Activated CD8-positive, alpha-beta T cell treated with anti-CD3 and anti-CD28 coated beads for 36 hours (primary cell): ENCODE data around the gene PEPD. TPM values are rescaled to one million over a fixed set of nuclear protein-coding genes. Genes with fewer than 3 reads are reported as not detected.

Experiments used
- ATAC-seq: fragments of 200-7000 bp; cut with Tn5 transposase; one replicate; pipeline ENCODE4 v1.10.0; 2021; ENCODE audit warnings: mild to moderate bottlenecking, moderate library complexity
- CTCF ChIA-PET: fragments of 350-600 bp; sonication (Branson Sonifier 250); formaldehyde crosslinking; loops from one replicate; lab custom pipeline; 2021; ENCODE audit warnings: antibody characterized with exemption; lab: Charles Lee
- POLR2A ChIA-PET: fragments of 350-600 bp; sonication (Branson Sonifier 250); formaldehyde crosslinking; loops from one replicate; lab custom pipeline; 2021; ENCODE audit warnings: antibody characterized with exemption; lab: Charles Lee
- DNase-seq: peaks from one replicate; pipeline ENCODE4 v3.0.0-alpha.2; 2020
- H3K27ac Mint-ChIP-seq: one replicate; pipeline ENCODE4 v1.8.0; 2021; ENCODE audit warnings: mild to moderate bottlenecking, mixed read lengths
- H3K27me3 Mint-ChIP-seq: one replicate; pipeline ENCODE4 v1.8.0; 2021; ENCODE audit warnings: mixed read lengths
- H3K36me3 Mint-ChIP-seq: one replicate; pipeline ENCODE4 v1.8.0; 2021; ENCODE audit warnings: low read depth, mixed read lengths
- H3K4me1 Mint-ChIP-seq: one replicate; pipeline ENCODE4 v1.8.0; 2021; ENCODE audit warnings: low read depth, mixed read lengths
- H3K4me3 Mint-ChIP-seq: one replicate; pipeline ENCODE4 v1.8.0; 2021; ENCODE audit warnings: mild to moderate bottlenecking, moderate library complexity, mixed read lengths
- H3K9me3 Mint-ChIP-seq: one replicate; pipeline ENCODE4 v1.8.0; 2021; ENCODE audit warnings: mixed read lengths
- intact Hi-C: fragments of 100-400 bp; cut with micrococcal nuclease; formaldehyde crosslinking; loops from one replicate; pipeline ENCODE4 v1.10.0; 2022
- total RNA-seq, 2 experiments: library from RNA; stranded (reverse); gene quantifications; one replicate each; pipeline ENCODE4 v1.2.3, GENCODE V29; 2021
- TF ChIP-seq, protein P1 (sequence below): fragments of 200-600 bp; IDR thresholded peaks from one replicate; pipeline ENCODE4 v1.8.0; 2022; ENCODE audit warnings: antibody characterized with exemption, mild to moderate bottlenecking

The PEPD gene
- total RNA-seq, 2 experiments from 2014 or later = 32.6 to 34.6 TPM

DNA sequence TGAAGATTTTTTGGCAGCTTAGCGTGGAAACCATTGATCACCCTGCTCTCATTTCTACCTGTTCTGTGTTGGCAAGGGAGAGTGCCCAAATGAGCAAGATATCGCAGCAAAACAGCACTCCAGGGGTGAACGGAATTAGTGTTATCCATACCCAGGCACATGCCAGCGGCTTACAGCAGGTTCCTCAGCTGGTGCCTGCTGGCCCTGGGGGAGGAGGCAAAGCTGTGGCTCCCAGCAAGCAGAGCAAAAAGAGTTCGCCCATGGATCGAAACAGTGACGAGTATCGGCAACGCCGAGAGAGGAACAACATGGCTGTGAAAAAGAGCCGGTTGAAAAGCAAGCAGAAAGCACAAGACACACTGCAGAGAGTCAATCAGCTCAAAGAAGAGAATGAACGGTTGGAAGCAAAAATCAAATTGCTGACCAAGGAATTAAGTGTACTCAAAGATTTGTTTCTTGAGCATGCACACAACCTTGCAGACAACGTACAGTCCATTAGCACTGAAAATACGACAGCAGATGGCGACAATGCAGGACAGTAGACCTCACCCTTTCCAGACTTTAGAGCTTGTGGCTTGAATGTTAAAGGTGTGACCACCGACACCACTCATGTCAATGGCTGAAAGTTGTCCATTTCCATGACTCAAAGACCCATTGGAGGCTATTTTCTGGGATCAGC lies 142.3 kb downstream of the PEPD start:
- Mint-ChIP-seq H3K27ac (no peak overlapping the region), H3K9me3 (no peaks in the 10 kb centered on the region), H3K36me3 (peaks cover 46% of the 10 kb centered on the region), H3K4me1 (peaks cover 57% of the 10 kb centered on the region), H3K27me3 (no peaks in the 10 kb centered on the region), H3K4me3 (no peak overlapping the region)
- intact Hi-C loops = no loop called here
- ATAC-seq = no peak
- ChIA-PET POLR2A (interaction anchor here (0.6 to 1.2 kb wide), 2 partner anchors 67 to 137 kb away, joined by 3 read pairs; no protein-coding TSS in a partner anchor), CTCF (interaction anchor here (0.8 to 1.0 kb wide), 2 partner anchors 144 to 195 kb away, joined by 3 read pairs; no protein-coding TSS in a partner anchor)
- TF ChIP-seq, protein P1, sequence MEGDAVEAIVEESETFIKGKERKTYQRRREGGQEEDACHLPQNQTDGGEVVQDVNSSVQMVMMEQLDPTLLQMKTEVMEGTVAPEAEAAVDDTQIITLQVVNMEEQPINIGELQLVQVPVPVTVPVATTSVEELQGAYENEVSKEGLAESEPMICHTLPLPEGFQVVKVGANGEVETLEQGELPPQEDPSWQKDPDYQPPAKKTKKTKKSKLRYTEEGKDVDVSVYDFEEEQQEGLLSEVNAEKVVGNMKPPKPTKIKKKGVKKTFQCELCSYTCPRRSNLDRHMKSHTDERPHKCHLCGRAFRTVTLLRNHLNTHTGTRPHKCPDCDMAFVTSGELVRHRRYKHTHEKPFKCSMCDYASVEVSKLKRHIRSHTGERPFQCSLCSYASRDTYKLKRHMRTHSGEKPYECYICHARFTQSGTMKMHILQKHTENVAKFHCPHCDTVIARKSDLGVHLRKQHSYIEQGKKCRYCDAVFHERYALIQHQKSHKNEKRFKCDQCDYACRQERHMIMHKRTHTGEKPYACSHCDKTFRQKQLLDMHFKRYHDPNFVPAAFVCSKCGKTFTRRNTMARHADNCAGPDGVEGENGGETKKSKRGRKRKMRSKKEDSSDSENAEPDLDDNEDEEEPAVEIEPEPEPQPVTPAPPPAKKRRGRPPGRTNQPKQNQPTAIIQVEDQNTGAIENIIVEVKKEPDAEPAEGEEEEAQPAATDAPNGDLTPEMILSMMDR = no peak
- no peak for DNase-seq

DNA sequence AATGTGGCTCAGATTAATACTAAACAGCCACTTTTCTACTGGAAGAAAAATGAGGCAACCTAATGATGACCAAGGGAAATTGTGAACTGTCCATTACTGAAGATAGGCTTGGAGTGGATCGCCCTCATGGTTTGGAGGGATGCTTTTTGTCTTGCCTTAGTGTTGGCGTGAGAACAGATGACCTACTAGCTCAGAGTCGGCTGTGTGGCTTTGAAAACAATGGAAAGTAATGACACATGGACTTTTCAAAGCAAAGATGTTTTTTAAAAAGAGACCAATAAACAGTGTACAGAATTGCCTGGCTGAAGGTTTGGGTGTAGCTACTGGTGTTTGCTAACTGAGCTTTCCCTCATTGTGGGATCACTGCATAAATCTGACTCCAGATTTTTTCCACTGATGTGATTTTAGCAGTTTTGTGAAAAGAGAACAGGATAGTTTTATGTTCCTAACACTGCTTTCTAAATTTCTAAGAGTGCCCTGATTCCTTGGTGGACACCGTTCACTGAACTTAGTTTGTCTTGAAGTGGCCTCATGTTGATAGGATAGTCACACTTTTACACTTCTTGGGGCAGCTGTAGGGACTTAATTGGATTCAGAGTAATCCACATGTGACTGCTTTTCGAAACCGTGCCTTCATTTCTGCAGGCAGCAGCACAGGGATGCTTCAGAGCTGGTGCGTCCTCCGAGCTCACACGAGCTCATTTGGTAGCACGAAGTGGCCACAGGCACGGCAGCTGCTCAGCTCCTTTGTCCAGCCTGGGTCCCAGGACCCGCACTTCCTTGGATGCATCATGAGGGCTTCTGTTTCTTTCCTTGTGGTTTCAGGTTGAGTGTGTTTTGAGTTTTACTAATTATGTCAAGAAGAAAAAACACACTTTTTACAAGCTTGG lies 143.8 kb downstream of the PEPD start:
- intact Hi-C loops = no loop called here
- Mint-ChIP-seq H3K4me1 (peaks cover 60% of the 10 kb centered on the region), H3K36me3 (peaks cover 47% of the 10 kb centered on the region), H3K4me3 (no peak overlapping the region), H3K27ac (no peak overlapping the region), H3K27me3 (no peaks in the 10 kb centered on the region), H3K9me3 (no peaks in the 10 kb centered on the region)
- TF ChIP-seq, protein P1 = no peak
- CTCF ChIA-PET = interaction anchor here (1.1 to 1.5 kb wide), 4 partner anchors 28 to 400 kb away, joined by 3 to 7 read pairs (median 3); no protein-coding TSS in a partner anchor
- POLR2A ChIA-PET = interaction anchor here (1.0 to 2.2 kb wide), 4 partner anchors 10 to 167 kb away, joined by 3 to 5 read pairs (median 4); no protein-coding TSS in a partner anchor
- no peak for ATAC-seq
- no peak for DNase-seq

- POLR2A ChIA-PET = interaction anchor here (0.9 to 2.2 kb wide), 5 partner anchors 9 to 96 kb away, joined by 3 to 5 read pairs (median 4); no protein-coding TSS in a partner anchor
- H3K36me3 Mint-ChIP-seq = peaks cover 47% of the 10 kb centered on the region
- CTCF ChIA-PET = interaction anchor here (0.7 to 1.5 kb wide), 5 partner anchors 29 to 401 kb away, joined by 3 to 7 read pairs (median 3); partner anchors contain the start of gene CEBPA
- no peak overlapping the region for H3K4me3 Mint-ChIP-seq
- TF ChIP-seq, protein P1 = no peak
- H3K27me3 Mint-ChIP-seq = no peaks in the 10 kb centered on the region
- no peaks in the 10 kb centered on the region for H3K9me3 Mint-ChIP-seq
- intact Hi-C loops = no loop called here
- no peak for ATAC-seq
- DNase-seq = no peak
- H3K4me1 Mint-ChIP-seq = peaks cover 62% of the 10 kb centered on the region
- H3K27ac Mint-ChIP-seq = no peak overlapping the region
Observed at GRCh38 chr19:33376941-33377557, 144.5 kb downstream of the PEPD start.

- Mint-ChIP-seq H3K4me1 (peaks cover 60% of the 10 kb centered on the region), H3K27ac (no peak overlapping the region), H3K4me3 (no peak overlapping the region), H3K36me3 (peaks cover 44% of the 10 kb centered on the region), H3K9me3 (no peaks in the 10 kb centered on the region), H3K27me3 (no peaks in the 10 kb centered on the region)
- TF ChIP-seq, protein P1 = no peak
- DNase-seq = no peak
- CTCF ChIA-PET = interaction anchor here (0.7 to 1.5 kb wide), 5 partner anchors 30 to 401 kb away, joined by 3 to 7 read pairs (median 3); partner anchors contain the start of gene CEBPA
- POLR2A ChIA-PET = interaction anchor here (0.9 to 2.2 kb wide), 5 partner anchors 9 to 96 kb away, joined by 3 to 5 read pairs (median 4); no protein-coding TSS in a partner anchor
- ATAC-seq = no peak
- intact Hi-C loops = no loop called here
Observed at GRCh38 chr19:33376423-33376822, 145.2 kb downstream of the PEPD start.
